GM21619 (cell line): ENCODE results near the gene LDAH.
"Not testable (repeated sequence)": the region's sequence is repeated elsewhere in the genome, so short reads cannot be mapped to it uniquely, and the experiment has no call there.

Experiments used
- ATAC-seq: cut with Tn5 transposase; IDR thresholded peaks from one replicate; pipeline ENCODE4 v1.9.1; 2021; ENCODE audit not compliant: unreplicated experiment

LDAH gene

DNA sequence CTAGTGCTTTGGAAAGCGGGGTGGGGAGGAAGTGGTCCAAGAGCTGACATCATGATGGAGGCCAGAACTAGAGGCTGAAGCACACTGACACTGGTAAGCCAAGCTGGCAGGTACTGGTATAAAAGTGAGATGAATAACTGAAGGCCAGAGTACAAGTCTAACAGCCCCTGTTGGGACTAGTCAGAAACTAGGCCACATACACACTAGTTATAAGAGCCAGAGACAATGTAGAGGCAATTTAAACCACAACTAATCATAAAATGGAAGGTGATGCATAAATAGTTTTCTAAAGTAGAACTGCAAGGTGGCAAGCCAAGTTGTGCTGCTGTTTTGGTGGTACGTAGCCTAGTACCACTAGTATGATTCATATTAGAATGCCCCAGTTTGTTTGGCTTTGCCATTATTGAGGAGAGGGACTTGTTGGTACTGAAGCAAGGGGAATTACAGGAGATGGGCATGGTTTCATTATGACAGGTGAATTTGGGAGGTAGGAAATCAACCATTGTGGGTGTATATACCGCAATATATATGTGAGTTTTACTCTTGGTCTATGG, 98.3 kb downstream of the LDAH start:
- ATAC-seq = no peak

DNA sequence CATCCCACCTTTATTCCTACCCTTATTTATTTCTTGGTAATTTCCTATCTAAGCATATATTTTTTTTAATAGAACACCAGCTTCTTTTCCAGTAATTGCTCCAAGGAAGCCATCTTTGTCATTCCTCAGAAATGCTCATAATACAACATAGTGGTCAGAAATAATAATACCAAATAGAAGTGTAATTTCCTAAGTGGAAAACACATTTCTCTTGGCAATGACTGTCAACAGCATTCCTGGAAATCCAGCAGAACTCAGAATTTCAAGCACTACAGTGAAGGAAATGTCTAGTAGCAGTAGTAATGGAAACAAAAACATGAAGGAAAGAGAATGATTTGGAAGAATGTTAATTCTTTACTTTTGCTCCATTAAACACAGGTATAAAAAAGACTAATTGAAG, 99.4 kb downstream of the LDAH start:
- ATAC-seq = no peak

DNA sequence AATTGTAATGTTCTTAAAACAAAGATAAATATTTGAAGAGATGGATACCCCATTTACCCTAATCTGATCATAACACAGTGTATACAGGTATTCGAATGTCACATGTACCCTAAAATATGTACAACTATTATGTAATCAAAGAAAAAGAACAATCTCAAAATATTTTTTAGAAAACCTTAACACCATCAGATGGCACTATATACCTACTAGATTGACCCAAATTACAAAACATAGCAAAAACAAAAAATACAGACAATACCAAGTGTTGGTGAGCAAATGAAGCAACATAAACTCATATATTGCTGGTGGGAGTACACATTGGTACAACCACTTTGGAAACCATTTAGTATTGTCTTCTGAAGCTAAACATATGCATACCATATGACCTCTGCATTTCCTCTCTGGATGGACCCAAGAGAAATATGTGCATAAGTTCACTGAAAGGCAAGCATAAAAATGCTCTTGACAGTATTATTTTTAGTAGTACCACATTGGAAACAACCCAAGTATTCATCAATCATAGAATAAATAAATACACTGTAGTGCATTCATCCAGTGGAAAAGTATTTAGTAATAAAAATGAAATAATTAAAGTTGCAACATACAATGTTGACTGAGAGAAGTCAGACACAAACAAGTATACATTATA, 100.2 kb downstream of the LDAH start:
- no peak for ATAC-seq

DNA sequence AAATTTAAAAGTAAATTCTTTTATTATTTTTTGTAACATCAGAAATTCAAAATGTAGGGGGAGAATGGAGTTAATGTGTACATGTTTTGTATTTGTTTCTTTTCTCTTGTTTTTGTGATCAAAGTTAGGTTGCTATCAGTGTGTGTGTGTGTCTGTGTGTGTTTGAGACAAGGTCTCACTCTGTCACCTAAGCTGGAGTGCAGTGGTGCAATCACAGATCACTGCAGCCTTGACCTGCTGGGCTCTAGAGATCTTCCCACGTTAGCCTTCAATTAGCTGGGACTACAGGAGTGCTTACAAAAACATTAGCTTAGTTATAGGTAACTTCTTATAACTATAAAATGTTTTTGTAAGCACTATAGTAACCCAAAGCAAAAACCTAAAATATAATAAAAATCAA, 105.3 kb downstream of the LDAH start:
- ATAC-seq = no peak

DNA sequence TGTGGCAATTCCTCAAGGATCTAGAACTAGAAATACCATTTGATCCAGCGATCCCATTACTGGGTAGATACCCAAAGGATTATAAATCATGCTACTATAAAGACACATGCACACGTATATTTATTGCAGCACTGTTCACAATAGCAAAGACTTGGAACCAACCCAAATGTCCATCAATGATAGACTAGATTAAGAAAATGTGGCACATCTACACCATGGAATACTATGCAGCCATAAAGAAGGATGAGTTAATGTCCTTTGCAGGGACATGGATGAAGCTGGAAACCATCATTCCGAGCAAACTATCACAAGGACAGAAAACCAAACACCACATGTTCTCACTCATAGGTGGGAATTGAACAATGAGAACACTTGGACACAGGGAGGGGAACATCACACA, 106.7 kb downstream of the LDAH start:
- ATAC-seq = not testable (repeated sequence)

DNA sequence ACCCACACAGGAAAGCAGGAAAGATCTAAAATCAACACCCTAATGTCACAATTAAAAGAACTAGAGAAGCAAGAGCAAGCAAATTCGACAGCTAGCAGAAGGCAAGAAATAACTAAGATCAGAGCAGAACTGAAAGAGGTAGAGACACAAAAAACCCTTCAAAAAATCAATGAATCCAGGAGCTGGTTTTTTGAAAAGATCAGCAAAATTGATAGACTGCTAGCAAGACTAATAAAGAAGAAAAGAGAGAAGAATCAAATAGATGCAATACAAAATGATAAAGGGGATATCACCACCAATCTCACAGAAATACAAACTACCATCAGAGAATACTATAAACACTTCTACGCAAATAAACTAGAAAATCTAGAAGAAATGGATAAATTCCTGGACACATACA, 108.5 kb downstream of the LDAH start:
- not testable (repeated sequence) for ATAC-seq

DNA sequence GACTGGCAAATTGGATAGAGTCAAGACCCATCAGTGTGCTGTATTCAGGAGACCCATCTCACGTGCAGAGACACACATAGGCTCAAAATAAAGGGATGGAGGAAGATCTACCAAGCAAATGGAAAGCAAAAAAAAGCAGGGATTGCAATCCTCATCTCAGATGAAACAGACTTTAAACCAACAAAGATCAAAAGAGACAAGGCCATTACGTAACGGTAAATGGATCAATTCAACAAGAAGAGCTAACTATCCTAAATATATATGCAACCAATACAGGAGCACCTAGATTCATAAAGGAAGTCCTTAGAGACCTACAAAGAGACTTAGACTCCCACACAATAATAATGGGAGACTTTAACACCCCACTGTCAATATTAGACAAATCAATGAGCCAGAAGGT, 109.3 kb downstream of the LDAH start:
- ATAC-seq = not testable (repeated sequence)

DNA sequence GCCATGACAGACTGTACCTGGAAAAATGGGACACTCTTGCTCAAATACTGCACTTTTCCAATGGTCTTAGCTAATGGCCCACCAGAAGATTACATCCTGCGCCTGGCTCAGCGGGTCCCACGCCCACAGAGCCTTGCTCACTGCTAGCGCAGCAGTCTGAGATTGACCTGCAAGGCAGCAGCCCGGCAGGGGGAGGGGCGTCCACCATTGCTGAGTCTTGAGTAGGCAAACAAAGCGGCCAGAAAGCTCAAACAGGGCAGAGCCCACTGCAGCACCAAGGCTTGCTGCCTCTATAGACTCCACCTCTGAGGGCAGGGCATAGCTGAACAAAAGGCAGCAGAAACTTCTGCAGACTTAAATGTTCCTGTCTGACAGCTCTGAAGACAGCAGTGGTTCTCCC, 111.3 kb downstream of the LDAH start:
- ATAC-seq = not testable (repeated sequence)

DNA sequence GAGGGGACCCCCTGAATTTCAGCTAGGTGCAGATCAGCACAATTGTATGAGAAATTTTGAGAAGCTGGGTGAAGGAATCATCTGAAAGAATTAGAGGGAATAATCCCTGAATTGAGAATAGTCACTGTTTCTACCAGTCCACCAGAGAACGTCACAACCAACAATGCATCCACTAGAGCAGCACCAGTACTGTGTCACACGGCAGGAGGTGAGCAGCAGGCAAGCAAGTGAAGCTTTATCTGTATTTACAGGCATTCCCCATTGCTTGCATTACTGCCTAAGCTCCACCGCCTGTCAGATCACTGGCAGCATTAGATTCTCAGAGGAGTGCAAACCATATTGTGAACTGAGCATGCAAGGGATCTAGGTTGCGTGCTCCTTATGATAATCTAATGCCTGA, 115.3 kb downstream of the LDAH start:
- ATAC-seq = no peak

DNA sequence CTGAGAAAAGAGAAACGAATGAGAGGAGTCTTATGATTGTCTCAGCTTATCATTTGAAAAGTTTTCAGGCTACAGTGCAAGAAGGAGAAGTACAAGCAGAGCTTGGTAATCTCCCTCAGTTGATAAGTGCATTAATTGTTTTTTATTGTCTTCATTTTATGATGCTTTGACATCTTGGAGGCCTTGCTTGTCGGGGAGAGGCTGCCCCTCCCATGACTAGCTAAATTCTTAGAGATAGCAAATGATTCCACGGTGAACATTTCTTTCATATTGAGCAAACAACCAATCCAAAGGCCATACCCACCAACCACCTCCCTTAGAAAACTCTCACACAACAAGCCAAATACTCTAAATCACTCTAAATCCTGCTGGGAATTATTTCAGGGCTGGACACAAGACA, 116.1 kb downstream of the LDAH start:
- no peak for ATAC-seq

DNA sequence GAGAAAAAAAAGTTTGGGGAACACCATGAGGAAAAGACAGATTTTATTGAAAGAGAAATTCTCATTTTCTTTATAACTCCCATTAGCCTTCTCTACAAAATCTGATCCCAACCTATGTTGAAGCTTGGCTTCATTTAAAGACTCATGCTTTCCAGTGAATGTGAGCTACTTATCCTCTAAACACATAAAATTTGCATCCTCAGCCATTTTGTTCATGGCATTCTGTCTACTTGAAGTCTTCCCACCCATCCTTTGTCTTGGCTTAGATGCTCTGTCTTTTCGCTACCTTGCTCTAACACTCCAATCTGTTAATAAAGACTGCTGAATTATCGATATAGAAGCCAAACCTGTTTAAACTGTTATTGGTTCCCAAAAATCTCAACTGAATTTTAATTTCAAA, 116.7 kb downstream of the LDAH start:
- ATAC-seq = no peak

DNA sequence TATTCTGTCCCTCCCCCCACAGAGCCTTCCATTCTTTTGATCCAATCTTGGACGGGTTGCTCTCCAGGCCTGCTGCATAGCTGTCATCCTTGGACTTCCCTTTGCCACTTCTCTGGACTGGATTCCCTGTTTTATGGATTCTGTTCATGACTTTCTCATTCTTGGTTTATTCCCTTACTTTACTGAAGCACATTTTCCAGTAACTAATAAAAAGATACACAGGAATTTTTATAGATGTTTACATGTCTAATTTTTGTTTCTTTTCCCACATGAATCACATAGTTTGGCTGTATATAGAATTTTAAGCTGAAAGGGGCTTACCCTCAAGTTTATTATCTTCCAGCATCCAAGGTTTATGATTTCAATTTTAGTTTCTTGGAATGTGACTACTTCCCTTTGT, 118.0 kb downstream of the LDAH start:
- ATAC-seq = no peak

DNA sequence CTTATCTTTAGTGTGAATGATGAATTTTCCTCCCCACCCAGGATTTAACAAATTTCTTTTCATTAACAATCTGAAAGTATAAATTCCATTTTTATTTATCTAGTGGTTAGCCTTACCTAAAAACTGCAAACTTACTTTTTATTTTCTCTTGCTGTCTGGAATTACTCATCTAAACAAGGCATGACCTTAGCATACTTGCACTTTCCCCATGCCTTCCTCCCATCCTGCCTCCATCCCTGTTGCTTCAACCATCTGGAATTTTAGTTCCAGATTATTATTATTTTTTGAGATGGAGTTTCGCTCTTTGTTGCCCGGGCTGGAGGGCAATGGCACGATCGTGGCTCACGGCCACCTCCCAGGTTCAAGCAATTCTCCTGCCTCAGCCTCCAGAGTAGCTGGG, 120.3 kb downstream of the LDAH start:
- no peak for ATAC-seq

DNA sequence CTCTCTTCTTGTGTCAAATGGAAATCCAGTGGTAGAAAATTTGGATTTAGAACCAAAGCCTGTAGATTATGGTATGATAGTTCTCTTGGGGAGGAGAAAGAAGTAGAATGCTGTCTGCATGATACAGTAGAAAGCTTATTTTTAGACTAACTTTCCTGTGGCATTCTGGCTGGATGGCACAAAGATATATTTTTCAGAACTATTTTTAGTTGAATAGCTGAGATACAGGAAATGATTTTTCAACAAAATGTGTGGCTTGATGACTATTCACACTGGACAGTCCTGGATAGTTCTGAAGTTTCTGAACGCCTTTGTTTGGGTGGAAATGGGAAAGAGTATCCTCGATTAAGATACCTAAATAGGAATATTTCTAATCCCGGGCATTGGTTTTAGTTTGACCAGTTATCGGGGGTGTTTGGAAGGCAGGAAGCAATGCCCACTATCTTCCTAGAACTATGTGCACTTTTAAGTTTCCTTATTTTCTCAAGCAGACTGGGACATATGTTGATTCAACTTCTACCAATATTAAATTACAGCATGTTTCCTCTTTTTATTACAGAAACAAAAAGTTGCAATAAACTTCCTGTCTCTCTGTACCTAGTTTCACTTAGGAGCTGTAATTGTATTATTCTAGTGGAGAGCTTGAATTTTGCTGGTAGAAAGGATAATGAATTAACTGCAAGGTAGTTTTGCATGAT, 123.8 kb downstream of the LDAH start:
- ATAC-seq = no peak

DNA sequence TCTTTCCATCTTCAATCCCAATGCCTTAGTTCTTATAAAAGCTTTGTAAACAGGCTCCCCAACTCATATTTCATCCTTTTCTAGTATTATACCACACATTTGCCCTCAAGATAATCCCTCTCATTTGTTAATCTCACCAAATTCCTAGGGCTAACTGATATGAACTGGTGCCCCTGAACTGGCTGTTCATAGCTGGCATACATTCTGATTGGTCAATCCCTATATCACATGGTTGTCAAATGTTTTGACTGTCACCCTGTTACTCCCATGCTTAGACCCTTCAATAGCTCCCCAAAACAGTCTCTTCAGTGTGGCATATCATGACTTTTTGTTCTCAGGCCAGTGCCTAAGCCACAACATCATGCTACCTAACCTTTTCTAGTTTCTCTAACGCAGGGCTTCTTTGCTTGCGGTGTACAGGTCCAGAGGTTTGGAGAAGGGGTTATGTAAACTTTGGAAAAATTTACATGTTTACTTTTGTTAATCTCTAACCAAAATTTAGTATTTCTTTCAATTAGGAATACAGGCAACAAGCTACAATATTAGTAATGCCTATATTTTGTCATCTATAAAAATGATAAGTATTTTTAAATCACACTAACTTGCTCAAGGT, 125.5 kb downstream of the LDAH start:
- ATAC-seq = no peak

DNA sequence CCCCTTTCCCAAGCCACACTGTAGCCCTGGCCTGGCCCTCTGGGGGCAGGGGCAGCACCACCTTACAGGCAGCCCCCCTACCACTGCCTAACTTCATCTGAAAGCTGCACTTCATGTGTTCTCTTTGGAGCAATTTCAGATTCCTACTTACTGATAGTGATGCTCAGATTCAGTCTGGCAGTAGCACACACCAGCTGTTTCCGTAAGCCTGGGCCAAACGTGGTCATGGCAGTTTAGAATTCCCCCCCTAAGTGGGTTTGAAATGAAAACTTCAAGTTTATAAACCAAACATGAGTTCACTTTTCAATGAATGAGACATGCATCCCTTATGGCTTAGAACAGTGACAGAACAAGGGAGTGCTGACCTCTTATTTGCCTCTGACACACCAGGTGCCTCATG, 126.5 kb downstream of the LDAH start:
- ATAC-seq = no peak

DNA sequence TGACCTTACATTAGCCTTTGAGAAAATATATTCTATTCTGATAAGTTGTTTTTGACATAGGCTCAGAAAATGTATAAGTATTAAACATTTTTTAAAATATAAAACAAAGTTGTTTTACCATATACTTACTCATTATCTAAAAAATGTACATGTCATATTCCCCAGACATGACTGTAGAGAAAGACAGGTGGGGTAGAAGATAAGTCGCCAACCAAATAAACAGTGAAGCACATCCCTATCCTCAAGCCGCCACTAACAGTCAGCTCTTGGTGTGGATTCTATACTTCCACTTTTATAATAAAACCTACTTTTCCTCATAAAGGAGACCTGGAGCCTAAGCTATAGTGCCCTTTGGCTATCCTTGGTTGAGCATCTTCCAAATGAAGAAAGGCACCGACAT, 129.6 kb downstream of the LDAH start:
- no peak for ATAC-seq

DNA sequence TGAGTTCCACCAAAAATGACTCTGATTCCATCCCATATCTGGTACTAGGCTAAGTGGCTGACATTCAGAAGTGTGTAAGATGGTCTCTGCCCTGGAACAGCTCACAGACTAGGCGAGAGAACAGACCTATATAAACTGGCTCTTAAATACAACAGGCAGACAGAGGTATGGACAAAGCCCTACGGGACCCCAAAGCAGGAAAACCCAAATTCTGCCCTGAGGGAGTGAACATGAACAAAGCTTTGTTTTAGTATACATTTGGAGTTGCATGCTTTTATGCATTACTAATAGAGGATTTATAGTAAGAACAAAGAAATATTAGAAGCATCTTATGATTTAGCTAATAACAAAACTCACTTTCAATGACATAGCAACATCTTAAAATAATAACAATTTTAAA, 130.8 kb downstream of the LDAH start:
- no peak for ATAC-seq

DNA sequence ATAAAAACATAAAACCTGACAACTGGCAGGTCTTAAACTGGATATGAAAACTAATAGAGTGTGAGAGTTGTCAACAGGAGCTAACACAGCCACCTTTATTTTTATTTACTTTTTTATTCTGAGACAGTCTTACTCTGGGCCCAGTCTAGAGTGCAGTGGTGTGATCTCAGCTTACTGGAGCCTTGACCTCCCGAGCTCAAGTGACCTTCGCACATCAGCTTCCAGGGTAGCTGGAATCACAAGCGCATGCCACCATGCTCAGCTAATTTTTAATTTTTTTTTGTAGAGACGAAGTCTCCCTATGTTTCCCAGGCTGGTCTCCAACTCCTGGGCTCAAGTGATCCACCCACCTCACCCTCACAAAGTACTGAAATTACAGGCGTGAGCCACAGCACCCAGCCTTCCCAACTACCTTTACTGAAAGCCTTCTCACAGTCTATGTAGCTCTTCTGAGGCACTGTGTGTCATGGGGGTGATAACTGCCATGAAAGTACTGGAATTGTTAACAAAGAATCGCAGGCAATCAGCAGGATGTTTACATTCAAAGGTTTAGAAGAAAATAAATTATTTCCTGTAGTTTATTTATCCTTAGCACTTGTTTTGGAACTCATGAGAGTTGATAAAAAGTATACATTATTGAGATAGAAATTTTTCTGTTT, 131.7 kb downstream of the LDAH start:
- ATAC-seq = no peak

DNA sequence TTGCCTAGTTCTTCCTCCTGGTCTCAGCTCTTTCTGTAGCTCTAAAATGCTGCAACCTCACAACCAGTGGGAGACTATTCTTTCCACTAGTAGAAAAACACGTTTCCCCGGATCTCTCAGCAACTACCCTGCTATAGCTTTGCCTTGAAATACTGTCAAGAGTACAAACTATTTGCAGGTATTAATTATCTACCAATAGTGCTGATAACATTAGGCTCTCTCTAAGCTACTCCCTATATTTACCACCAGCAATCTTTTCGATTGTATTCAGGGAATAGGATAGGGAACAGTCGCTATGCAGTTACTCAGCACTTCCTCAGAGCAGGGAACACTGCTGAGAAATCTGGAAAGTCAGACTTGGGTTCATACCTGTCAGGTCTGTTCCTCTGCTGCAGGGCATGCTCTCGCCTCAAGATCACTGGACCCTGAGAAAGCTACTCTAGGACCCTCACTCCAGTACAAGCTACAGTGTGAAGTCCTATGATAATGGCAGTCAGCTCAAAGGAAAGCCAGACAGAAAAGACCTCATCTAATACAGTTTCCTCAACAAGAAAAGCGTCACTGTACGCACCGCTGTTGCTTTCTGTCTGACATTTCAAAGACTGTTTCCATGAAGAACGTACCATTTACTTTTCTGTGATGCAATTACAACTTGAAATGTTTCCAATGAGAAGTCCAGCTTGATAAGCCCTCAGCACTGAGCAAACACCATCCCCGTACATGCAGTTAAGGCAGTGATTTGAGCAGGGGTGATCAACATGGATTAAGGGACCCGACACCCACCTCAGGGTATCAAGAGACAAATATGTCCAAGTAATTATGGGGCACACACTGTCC, 133.3 kb downstream of the LDAH start:
- no peak for ATAC-seq
